Measurements from ENCODE around the gene ENO4. TPM values are rescaled to one million over a fixed set of nuclear protein-coding genes. Genes with fewer than 3 reads are reported as not detected.

ENO4 gene
- total RNA-seq, 1 donor from 2014 or later: 1.2 TPM

DNA sequence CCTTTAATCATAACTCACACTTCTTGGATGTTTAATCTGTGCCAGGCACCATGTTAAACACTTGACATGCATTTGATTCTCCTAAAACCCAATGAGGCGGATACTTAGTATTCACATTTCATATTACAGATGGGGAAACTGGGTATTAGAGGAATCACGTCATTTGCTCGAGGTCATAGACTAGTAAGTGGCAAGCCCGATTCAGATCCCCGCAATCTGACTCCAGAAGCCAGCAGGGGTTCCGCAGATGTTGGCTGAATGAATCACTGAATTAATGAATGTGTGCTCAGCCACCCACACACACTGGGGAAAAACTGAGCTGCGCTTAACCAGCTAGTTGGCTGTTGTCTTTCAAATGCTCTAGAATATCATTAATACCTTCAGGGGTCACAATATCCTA is 22.5 kb upstream of the ENO4 start:
- intact Hi-C loops (cut with DNase I): no loop called here
- ATAC-seq (no peak), DNase-seq (ENCODE audit: low spot score) (no peak)

DNA sequence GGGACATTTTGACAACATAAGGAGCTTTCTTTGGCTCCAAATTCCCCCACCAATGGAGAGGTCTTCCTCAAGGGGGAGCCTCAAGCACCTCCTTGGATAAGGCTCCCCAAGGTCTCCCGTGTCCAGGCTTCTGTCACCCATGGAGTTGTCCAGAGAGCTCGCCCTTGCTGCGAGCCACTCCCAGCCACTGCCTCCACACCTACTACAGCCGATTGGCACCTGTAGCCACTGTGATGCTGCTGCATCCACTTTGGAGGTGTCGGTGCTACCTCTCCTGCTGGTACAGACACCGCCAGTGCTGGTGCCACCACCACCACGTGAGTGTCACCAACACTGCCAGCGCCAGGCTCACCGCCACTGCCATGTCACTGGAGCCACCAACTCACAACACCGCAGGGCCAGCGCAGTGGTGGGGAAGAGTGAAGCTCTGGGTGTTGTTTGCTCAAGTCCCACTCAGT is 22.1 kb upstream of the ENO4 start:
- ATAC-seq (no peak), DNase-seq (ENCODE audit: low spot score) (no peak)
- intact Hi-C loops (cut with DNase I): no loop called here

DNA sequence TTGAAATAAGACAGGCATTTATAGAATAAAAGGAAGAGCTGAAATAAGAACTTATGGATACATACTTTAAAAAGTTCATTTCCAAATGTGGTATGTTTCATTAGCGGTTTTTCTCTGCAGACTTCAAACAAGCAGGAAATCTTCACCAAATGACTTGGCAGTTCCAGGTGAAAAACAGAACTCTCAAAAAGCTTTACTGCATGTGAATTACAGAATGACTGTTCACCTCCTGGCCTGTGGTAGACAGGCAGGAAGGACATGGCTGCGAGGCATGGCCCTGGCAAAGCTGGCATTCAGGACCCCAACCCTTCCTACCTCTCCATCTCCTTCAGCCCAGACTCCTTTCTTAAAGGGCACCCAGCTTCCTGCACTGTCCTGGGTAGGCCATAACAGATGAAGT is 21.2 kb upstream of the ENO4 start:
- intact Hi-C loops (cut with DNase I): no loop called here
- ATAC-seq: no peak

DNA sequence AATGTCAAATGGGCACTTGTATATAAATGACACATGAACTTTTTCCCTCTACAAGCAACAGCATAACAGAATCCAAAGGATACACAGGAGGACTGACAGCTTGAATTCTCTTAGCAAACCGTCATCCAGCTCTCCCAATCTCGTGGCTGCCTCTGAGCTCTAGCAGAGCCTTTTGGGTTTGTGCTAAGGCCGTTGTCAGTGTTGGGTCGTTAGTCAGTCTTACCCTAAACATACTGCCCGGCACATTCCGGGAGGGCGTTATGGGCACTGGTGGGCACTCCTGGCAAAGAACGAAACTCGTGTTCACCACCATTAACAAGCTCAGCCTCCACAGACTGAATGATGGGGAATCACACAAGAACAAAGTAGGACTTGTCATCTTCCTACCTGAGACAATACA is 19.6 kb upstream of the ENO4 start:
- DNase-seq (ENCODE audit: low spot score): no peak
- ATAC-seq: no peak
- intact Hi-C loops (cut with DNase I): no loop called here

More for the DNA sequence above, 21.2 kb upstream of the ENO4 start:
- DNase-seq (ENCODE audit: low spot score): no peak

DNA sequence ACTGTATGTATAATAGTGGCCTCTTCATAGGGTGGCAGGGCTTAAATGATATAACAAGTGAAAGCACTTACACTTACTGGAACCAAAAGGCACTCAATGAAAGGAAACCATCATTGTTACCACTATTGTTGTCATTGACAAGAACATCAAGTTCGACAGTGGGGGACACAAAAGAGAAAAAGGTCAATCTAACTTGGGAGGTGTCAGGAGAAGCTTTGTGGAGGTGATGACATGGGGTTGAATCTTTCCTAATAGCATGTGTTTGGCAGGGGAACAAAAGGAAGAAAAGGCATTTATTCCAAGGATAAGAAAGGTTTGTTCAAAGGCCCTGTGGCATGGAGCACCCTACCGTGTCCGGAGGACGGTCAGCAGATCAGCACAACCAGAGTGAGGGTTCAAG is 18.2 kb upstream of the ENO4 start:
- ATAC-seq: no peak

DNA sequence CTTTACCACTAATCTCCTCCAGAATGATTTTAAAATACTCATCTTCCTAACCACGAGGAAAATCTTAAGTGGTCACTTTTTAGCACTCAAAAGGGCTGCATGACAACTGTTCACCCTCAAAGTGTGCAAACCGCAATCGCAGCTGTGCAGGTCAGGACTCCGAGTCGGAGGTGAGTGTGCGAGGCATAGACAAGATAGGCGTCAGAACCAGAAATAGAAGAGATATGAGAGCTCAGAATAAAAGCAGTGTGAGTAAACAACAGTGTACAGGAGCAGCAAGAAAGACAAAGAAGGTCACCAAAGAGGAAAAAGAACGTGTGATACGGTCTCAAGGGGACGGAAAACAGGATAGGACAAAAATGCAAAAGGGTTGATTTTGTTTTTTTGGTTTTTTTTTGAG is 17.5 kb upstream of the ENO4 start:
- intact Hi-C loops (cut with DNase I): no loop called here
- ATAC-seq (no peak), DNase-seq (ENCODE audit: low spot score) (no peak)

More for the DNA sequence above, 18.2 kb upstream of the ENO4 start:
- intact Hi-C loops (cut with DNase I): no loop called here
- DNase-seq (ENCODE audit: low spot score): no peak

DNA sequence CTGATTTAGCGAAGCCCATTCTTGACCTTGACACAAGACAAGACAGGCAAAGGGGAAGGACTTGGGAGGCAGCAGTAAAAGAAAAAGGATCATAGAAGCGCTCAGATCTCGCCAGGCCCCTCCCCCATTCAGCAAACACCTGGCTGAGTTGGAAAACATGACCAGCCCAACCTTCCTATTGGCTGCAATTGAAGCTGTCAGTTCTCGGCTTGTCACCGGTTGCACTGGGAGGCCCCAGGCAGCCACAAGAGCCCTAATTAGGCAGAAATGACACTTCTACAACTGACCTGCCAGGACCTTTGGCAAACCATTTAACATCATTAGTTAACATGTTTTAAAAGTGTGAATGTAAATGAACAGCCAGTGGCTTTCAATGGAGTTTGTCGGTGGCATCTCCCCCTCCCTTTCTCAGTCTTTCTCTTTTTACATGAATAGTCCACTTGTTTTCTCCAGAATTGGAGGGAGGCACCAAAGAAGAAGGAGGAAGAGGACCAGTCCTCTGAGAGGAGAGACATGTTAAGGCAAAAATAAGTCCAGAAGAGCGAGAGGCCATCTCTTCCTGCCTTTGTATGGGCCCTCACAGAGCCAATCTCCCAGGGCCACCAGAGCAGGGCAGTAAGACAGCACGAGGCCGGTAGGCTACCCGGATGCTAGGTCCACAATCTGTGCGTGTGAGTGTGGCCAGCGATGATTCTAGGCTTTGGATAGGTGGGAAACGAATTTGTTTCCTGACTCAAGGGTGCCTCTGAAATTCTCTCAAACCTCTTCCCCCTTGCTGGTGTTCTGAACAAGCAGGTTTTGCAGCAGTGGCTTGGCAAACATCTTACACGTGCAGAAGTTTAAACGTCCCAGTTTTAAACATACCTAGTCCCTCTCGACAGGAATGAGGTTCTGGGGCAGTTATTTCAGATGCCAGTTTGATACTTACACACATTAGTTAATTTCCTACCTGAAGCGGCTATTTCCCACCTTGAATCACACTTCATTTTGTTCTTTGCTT is 15.0 kb upstream of the ENO4 start:
- ATAC-seq: no peak
- no peak for DNase-seq (ENCODE audit: low spot score)
- intact Hi-C loops (cut with DNase I): no loop called here

DNA sequence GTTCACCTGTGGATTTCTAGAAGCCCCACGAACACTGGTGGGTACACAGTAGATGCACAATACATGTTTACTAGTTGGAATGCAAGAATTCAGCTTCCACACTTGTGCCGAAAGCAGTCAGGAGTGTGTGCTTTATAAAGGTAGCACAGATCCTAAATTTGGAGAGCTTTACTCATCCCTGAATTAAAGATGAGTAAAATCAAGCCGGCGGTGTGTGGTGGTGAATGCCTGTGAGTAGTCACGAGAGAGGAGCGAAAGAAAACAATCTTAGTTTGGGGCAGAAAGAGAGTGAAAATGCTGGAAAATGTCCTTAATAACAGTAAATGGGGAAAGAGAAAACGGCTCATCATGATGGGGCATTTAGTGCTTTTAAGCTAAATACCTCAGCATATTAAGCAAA is 13.6 kb upstream of the ENO4 start:
- DNase-seq (ENCODE audit: low spot score) (no peak), ATAC-seq (no peak)
- intact Hi-C loops (cut with DNase I): no loop called here

DNA sequence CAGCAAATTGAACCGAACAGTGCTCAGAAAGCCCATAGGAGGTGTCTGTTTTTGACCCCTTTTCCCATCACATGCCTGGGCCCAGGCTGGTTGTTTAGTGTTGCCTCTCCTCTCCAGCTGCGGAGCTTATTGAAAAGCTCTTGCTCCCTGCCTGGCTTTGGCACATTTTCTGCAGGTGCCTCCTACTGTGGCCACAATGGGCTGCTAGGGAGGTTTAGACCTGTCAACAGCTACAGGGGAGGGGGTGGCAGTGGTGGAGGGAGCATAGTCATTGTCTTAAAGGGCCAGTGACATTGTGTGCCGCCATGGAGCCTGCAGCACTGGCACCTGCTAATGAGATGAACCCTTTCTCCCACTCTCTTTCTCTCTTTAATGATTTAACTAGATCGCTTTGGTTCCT is 13.2 kb upstream of the ENO4 start:
- ATAC-seq (no peak), DNase-seq (ENCODE audit: low spot score) (no peak)
- intact Hi-C loops (cut with DNase I): no loop called here

DNA sequence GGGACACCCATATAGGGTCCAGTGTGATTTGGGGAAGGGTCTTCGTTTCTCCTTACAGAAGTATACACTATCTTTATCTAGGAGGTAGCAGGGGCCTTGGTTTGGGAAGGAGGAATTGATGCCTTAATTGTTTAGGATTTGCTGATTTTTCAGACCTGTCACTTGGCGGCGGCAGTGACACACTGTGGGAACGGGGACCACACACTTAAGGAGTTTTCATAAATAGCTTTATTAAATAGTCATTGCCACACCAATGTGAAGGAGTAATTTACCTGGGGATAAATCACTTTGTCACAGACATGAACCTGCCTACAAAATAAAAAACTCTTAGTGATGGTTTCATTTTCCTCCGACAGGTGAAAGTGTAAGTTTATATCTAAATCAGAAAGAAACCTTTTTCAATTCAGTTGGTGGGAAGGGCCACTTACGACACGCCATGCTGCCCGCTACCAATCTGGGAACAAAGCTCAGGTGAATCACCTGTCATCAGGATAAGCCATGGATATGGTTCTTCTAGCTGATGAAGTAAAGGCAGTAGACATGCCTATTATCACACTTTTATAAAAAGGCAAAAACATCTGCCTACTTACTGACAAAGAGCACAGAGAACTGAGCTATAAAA is 12.3 kb upstream of the ENO4 start:
- DNase-seq (ENCODE audit: low spot score) (no peak), ATAC-seq (no peak)
- intact Hi-C loops (cut with DNase I): no loop called here

DNA sequence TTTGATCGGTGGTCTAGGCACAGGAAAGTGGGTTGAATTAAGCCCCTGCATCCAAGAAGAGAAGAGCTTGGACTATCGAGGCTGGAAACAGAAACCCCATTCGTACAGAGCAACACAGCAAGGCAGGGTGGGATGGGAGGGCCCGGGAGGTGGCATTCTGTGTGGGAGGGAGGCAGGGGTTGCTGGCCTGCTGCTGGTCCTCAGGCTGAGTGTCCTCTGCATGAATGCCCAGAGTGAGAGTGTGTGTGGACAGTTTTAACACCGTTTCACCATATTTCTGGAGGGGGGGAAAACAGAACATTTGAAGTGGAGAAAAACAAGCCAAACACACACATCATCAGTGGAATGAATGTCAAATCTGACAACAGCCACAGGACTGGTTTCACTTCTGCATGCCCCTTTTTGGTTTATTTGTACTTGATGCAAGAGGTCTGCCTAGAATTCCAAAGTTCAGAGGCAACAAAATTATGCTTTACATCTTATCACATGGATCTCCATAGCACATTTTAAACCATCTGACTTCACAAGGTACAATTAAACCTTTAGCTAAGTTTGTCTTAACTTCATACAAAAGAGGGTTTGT is 11.1 kb upstream of the ENO4 start:
- DNase-seq (ENCODE audit: low spot score) (no peak), ATAC-seq (no peak)
- intact Hi-C loops (cut with DNase I): no loop called here

DNA sequence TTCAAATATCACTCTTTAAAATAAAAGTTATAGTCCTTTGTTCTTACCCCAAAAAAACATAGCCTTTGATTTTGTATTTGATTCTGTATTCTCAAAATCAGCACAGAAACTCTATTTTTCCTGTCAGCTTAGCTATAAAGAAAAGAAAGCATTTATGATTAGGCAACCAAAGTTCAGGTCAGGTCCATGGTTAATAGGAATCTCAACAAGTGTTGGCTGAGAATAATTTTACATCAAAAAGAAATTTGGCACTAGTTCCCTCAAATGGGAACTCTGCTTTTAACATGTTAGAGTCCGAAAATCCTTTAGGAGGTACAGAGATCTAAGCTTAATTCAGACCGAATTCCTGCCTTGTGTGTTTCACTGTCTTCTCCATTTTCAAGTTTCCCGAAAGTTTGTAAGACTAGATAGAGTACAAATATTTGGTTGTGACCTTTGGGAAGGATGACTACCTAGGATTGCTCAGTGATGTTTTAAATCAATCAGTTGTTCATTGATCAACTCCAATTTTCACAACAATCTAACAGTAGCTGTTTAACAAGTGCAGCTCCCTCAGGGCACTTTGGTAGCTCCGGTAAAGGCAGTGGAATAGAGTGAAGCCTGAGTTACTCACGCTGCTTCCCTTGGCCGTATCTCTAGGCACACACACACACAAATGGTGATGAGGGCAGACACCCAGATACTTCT is 8.8 kb upstream of the ENO4 start:
- ATAC-seq: no peak
- intact Hi-C loops (cut with DNase I): no loop called here
- DNase-seq (ENCODE audit: low spot score): no peak

DNA sequence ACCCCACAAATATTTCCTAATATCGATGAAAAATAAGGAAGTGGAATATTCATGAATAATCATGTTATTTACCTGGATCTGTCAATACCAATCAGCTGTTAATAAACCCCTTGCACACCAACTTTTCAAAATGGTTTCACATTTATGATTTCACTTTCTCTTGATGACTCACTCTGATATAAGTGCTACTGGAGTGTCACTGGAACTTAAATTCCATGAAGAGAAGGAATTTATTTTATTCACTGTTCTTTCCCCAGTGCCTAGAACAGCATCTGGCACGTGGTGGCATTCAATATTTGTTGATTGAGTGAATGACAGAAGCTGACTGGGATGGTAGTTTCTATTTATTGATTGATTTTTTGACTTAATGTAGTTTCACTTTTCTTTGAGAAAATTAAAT is 3.5 kb upstream of the ENO4 start:
- intact Hi-C loops (cut with DNase I): no loop called here
- DNase-seq (ENCODE audit: low spot score) (no peak), ATAC-seq (no peak)

DNA sequence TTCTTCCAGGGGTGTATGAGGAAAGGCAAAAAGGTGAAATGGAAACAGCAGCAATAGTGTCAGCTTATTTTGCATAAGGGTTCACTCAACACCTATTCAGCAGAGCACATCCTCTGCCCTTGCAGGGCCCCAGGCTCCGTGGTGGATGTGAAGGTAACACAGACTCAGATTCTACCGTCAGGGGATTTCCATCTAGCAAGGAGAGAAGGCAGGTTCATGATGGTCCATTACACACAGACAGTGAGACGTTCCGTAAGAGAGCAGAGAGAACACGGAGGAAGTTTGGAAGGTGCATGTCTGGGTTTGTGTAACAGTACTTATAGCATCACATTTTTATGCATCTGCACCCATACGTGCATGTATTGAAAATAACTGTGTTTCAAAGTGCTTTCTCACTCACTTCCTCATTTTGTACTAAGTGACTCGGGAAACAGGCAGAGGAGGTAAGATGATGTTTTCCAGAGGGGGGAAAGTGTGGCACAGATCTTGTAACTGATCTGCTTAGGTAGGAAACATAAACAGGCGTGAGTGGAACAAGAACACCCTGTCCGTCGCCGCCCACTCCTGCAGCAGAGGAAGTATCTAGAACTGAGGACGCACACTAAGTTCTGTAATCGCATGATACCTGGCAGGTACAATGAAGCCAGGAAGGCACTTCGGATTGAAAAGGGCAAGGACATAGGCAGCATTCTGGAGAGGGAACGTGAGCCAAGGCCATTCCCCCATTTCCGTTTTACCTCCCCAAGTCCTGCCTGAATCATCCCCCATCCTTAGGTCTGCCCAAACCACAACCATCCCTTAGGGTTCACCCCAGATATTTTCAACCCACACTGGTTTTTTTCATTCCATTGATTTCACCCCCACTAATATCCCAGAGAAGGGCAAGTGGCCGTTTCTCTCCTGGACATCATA is 1.0 kb upstream of the ENO4 start:
- DNase-seq (ENCODE audit: low spot score) (no peak), ATAC-seq (no peak)
- intact Hi-C loops (cut with DNase I): no loop called here

DNA sequence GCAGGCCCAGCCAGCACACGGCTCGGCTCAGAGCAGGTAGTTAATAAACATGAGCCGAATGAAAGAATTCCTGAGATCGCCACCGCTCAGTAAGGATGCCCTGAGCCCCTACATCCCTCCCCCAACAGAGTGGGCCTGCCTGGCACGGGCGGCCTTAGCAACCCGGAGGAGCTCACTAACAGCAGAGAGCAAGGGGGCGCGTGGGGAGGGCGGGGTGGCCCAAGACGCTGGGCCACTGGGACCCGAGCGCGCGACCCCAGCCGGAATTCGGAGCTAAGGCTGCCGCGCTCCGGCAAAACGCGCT is 403 bp upstream of the ENO4 start:
- DNase-seq (ENCODE audit: low spot score) (no peak), ATAC-seq (peak; percentile 44)
- intact Hi-C loops (cut with DNase I): no loop called here

DNA sequence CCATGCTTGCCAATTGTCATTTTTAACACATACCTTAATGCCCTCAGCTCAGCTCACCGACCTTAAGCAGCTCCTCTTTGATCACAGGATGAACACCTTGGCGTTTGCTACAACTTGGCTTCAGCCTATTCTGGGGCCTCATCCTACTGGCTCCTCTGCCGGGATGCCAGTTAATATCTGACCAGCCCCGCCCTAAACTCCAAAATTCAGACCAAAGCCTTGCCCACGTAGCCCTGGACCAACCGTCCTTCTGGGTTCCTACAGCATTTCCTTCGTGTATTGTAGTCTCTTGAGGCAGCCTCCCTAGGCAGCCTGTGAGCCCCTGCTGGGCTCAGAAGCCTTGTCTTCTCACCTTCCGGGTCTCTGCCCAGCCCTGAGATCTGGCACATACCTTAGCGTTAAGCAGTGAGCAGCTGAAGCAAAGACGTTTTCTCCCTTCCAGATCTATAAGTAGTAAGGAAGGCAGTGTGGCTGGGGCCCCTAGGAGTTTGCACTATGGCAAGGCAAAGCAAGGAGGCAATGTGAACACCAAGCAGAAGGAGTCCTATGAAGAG is 836 bp downstream of the ENO4 start:
- ATAC-seq: no peak
- intact Hi-C loops (cut with DNase I): no loop called here

DNA sequence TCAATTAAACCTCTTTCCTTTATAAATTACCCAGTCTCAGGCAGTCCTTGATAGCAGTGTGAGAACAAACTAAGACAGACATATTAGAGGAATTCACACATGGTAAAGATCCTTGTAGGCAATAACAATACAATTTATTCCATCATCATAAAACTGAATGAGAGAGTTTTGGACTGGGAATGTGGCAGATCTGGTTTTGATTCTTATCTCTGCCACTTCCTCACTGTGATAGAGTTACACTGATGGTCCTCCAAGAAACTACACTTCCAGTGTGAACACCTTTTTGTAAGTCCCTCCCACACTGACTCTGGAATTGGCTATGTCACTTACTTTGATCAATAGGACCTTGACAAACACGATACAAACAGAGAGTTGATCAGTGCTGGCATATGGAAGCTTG is 2.9 kb downstream of the ENO4 start:
- no peak for DNase-seq (ENCODE audit: low spot score)
- intact Hi-C loops (cut with DNase I): no loop called here
- ATAC-seq: no peak

More for the DNA sequence above, 836 bp downstream of the ENO4 start:
- no peak for DNase-seq (ENCODE audit: low spot score)

DNA sequence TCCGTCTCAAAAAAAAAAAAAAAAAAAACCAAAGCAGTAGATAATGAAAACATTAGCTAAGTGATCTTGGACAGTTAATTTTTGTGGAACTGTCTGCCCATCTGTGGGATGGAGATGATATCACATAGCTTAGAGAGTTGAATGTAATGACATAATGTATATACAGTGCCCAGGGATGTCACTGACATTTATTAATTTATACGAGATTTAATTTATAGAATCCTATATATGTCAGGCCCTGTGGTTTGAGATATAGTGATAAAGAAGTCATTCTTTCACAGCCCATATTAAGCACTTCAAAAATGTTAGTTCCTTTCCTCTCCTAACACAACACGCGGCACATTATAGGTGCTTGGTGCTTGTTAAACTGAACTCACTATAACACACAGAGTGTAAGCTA is 4.0 kb downstream of the ENO4 start:
- DNase-seq (ENCODE audit: low spot score): no peak
- intact Hi-C loops (cut with DNase I): no loop called here
- ATAC-seq: no peak
